GM12891 (cell line): Measurements from ENCODE around the gene AGTRAP.

Source experiments
- POLR2A ChIP-seq: IDR thresholded peaks from 2 replicates; pipeline ENCODE4 v1.6.1; 2011; ENCODE audit warnings: low read depth, low read length, control low read depth
- POLR2AphosphoS5 ChIP-seq: IDR thresholded peaks from 2 replicates; pipeline ENCODE4 v1.6.1; 2011; ENCODE audit warnings: low read depth, low read length, control low read depth
- POU2F2 ChIP-seq: IDR thresholded peaks from 2 replicates; pipeline ENCODE4 v1.6.1; 2011; ENCODE audit warnings: low read depth, mild to moderate bottlenecking, control low read depth, low read length, moderate library complexity
- TAF1 ChIP-seq: IDR thresholded peaks from 2 replicates; pipeline ENCODE4 v1.6.1; 2011; ENCODE audit warnings: low read depth, low read length, control low read depth

GRCh38 chr1:11720033-11720376 lies 15.9 kb upstream of the AGTRAP start:
- TF ChIP-seq POLR2A (no peak), TAF1 (no peak), POU2F2 (no peak), POLR2AphosphoS5 (no peak)
